BJ (cell line): Measurements from ENCODE around the gene DHDDS. TPM values are rescaled to one million over a fixed set of nuclear protein-coding genes. Genes with fewer than 3 reads are reported as not detected.

ENCODE experiments used
- CTCF ChIA-PET: fragments of 350-600 bp; formaldehyde crosslinking; extraction: SDS; loops from one replicate; lab custom pipeline; 2021; ENCODE audit warnings: antibody characterized with exemption, inconsistent platforms; lab: Yijun Ruan, JAX
- POLR2A ChIA-PET: fragments of 300-600 bp; sonication (Branson Sonifier 250); formaldehyde crosslinking; extraction: SDS; loops from one replicate; lab custom pipeline; 2021; ENCODE audit warnings: antibody characterized with exemption; lab: Charles Lee
- DNase-seq: peaks from one replicate; pipeline ENCODE4 v3.0.0-alpha.2; 2011; ENCODE audit warnings: low read depth
- H3K27me3 ChIP-seq: 2 replicates; pipeline ENCODE4 v1.6.0; 2011; ENCODE audit warnings: low read length; ENCODE audit not compliant: control insufficient read depth, insufficient read depth
- H3K36me3 ChIP-seq: 2 replicates; pipeline ENCODE4 v1.5.1; 2011; ENCODE audit warnings: low read length; ENCODE audit not compliant: control insufficient read depth, insufficient read depth
- H3K4me3 ChIP-seq: 2 replicates; pipeline ENCODE4 v1.5.1; 2011; ENCODE audit warnings: low read depth, mild to moderate bottlenecking, control low read depth, low read length
- CTCF ChIP-seq: IDR thresholded peaks from 2 replicates; pipeline ENCODE4 v1.5.1; 2011; ENCODE audit warnings: low read depth, mild to moderate bottlenecking, control low read depth, inconsistent platforms, low read length, moderate library complexity; ENCODE audit not compliant: insufficient read depth
- polyA plus RNA-seq: library from polyadenylated mRNA; depleted of rRNA; stranded (reverse); fragments of >200 nt; gene quantifications from 2 replicates; pipeline ENCODE4 v1.2.3, GENCODE V29; 2011

DHDDS gene
- polyA plus RNA-seq, 1 experiment = 46.2 TPM

GRCh38 chr1:26478988-26479387, 46.9 kb downstream of the DHDDS start:
- Histone ChIP-seq H3K4me3 (no peak overlapping the region), H3K27me3 (no peaks in the 10 kb centered on the region), H3K36me3 (peaks cover 4% of the 10 kb centered on the region; the same call in 1 of the 2 replicates)
- ChIA-PET CTCF (interaction anchor here (1.5 to 1.8 kb wide), 2 partner anchors 20 to 22 kb away, joined by 4 to 5 read pairs; no protein-coding TSS in a partner anchor), POLR2A (interaction anchor here (0.6 kb wide), 1 partner anchor 332 kb away, joined by 5 read pairs; no protein-coding TSS in a partner anchor)
- DNase-seq = no peak
- no peak for TF ChIP-seq CTCF

- ChIA-PET POLR2A (interaction anchor here (1.0 kb wide), 1 partner anchor 17 kb away, joined by 3 read pairs; no protein-coding TSS in a partner anchor), CTCF (no interaction called here)
- Histone ChIP-seq H3K27me3 (no peaks in the 10 kb centered on the region), H3K4me3 (no peak overlapping the region), H3K36me3 (no peaks in the 10 kb centered on the region)
- TF ChIP-seq CTCF = no peak
- DNase-seq = no peak
Measured at GRCh38 chr1:26482921-26483320, 50.8 kb downstream of the DHDDS start.

GRCh38 chr1:26483980-26484379, 51.9 kb downstream of the DHDDS start:
- no peak for DNase-seq

GRCh38 chr1:26490155-26490554, 58.0 kb downstream of the DHDDS start:
- Histone ChIP-seq H3K36me3 (no peaks in the 10 kb centered on the region), H3K27me3 (no peaks in the 10 kb centered on the region), H3K4me3 (no peak overlapping the region)
- no peak for TF ChIP-seq CTCF
- ChIA-PET CTCF (interaction anchor here (2.4 kb wide), 1 partner anchor 10 kb away, joined by 18 read pairs; no protein-coding TSS in a partner anchor), POLR2A (no interaction called here)
- no peak for DNase-seq

More at GRCh38 chr1:26483980-26484379, 51.9 kb downstream of the DHDDS start:
- no peak for TF ChIP-seq CTCF
- no peaks in the 10 kb centered on the region for H3K27me3 ChIP-seq
- no peak overlapping the region for H3K4me3 ChIP-seq
- CTCF ChIA-PET = interaction anchor here (0.9 kb wide), 1 partner anchor 16 kb away, joined by 4 read pairs; no protein-coding TSS in a partner anchor
- POLR2A ChIA-PET = no interaction called here
- no peaks in the 10 kb centered on the region for H3K36me3 ChIP-seq

GRCh38 chr1:26493267-26493666, 61.1 kb downstream of the DHDDS start:
- POLR2A ChIA-PET = no interaction called here
- TF ChIP-seq CTCF = no peak
- DNase-seq = no peak
- Histone ChIP-seq H3K4me3 (no peak overlapping the region), H3K36me3 (no peaks in the 10 kb centered on the region), H3K27me3 (no peaks in the 10 kb centered on the region)
- CTCF ChIA-PET = interaction anchor here (0.9 kb wide), 1 partner anchor 21 kb away, joined by 3 read pairs; the partner anchor contains the start of gene HMGN2
